ENCODE data around the gene STUM. TPM values are rescaled to one million over a fixed set of nuclear protein-coding genes. Genes with fewer than 3 reads are reported as not detected.
"Not testable (repeated sequence)": the region's sequence is repeated elsewhere in the genome, so short reads cannot be mapped to it uniquely, and the experiment has no call there.

Gene STUM
- total RNA-seq, 1 experiment from 2014 or later: not detected

- DNase-seq (ENCODE audit: low spot score): no peak
Measured at GRCh38 chr1:226580625-226581270, 32.2 kb downstream of the STUM start.

- DNase-seq (ENCODE audit: low spot score): no peak
Measured at GRCh38 chr1:226581650-226582330, 33.2 kb downstream of the STUM start.

GRCh38 chr1:226582966-226583365, 34.4 kb downstream of the STUM start:
- no peak for DNase-seq (ENCODE audit: low spot score)

- no peak for DNase-seq (ENCODE audit: low spot score)
Measured at GRCh38 chr1:226584164-226584563, 35.6 kb downstream of the STUM start.

- DNase-seq (ENCODE audit: low spot score): no peak
Measured at GRCh38 chr1:226586116-226586515, 37.6 kb downstream of the STUM start.

- DNase-seq (ENCODE audit: low spot score): no peak
Measured at GRCh38 chr1:226586650-226587422, 38.3 kb downstream of the STUM start.

- no peak for DNase-seq (ENCODE audit: low spot score)
Measured at GRCh38 chr1:226588484-226588883, 39.9 kb downstream of the STUM start.

GRCh38 chr1:226589008-226589733, 40.6 kb downstream of the STUM start:
- no peak for DNase-seq (ENCODE audit: low spot score)

GRCh38 chr1:226590614-226591013, 42.0 kb downstream of the STUM start:
- DNase-seq (ENCODE audit: low spot score): no peak

- no peak for DNase-seq (ENCODE audit: low spot score)
Measured at GRCh38 chr1:226593541-226593940, 45.0 kb downstream of the STUM start.

- DNase-seq (ENCODE audit: low spot score): no peak
Measured at GRCh38 chr1:226596531-226597165, 48.1 kb downstream of the STUM start.

- DNase-seq (ENCODE audit: low spot score): no peak
Measured at GRCh38 chr1:226597616-226598454, 49.3 kb downstream of the STUM start.

- no peak for DNase-seq (ENCODE audit: low spot score)
Measured at GRCh38 chr1:226598455-226598849, 49.9 kb downstream of the STUM start.

- not testable (repeated sequence) for DNase-seq (ENCODE audit: low spot score)
Measured at GRCh38 chr1:226598955-226599354, 50.4 kb downstream of the STUM start.

- no peak for DNase-seq (ENCODE audit: low spot score)
Measured at GRCh38 chr1:226599636-226600238, 51.2 kb downstream of the STUM start.

- DNase-seq (ENCODE audit: low spot score): no peak
Measured at GRCh38 chr1:226600254-226600653, 51.7 kb downstream of the STUM start.

GRCh38 chr1:226601456-226601855, 52.9 kb downstream of the STUM start:
- DNase-seq (ENCODE audit: low spot score): no peak

GRCh38 chr1:226602186-226603021, 53.8 kb downstream of the STUM start:
- DNase-seq (ENCODE audit: low spot score): no peak

Measured in HT-29 (cell line).